ENCODE data around the gene CSNK1D.

CSNK1D gene

DNA sequence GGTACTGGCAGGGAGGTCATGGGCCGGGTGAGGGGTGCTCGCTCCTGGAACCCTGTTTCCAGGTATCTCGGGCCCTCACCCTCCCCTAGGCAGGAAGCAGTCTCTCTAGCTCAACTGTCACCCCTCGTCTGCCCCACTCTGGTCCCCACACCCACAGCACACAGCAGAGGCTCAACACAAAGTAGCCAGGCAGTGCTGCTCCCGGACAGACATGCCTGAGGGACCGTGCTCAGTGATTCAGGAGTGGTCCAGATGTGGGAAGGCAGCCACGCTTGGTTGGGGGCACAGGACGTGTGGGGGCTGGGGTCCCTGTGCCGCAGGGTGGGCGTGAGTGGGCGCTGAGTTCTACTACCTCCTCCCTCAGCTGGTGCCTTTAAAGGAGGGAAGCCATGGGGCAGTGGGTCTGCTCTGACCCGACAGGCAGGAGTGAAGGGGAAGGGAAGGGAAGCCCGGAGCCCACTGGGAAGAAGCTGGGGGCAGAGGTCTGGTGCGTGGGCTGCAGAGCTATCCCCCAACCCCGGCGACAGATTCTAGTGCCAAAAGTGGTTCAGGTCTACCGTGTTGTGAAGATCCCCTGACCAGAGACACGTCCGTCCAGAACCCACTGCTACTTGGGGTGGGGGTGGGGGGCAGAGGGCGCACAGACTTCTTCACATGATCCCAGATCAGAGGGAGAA, 32.9 kb downstream of the CSNK1D start:
- H4K20me1 ChIP-seq (ENCODE audit: insufficient read depth, low read length, poor library complexity, severe bottlenecking): peaks cover 92% of the 10 kb centered on the region
- H3K9ac ChIP-seq (ENCODE audit: low read depth, low read length, poor library complexity, severe bottlenecking): no peak overlapping the region
- no peaks in the 10 kb centered on the region for H3K4me1 ChIP-seq (ENCODE audit: insufficient read depth, low read length, poor library complexity, severe bottlenecking)
- no peaks in the 10 kb centered on the region for H3K9me3 ChIP-seq (ENCODE audit: insufficient read depth, low read depth, low read length)
- H3F3A ChIP-seq (ENCODE audit: low read depth): no peaks in the 10 kb centered on the region
- H2AFZ ChIP-seq (ENCODE audit: low read length): no peak overlapping the region
- peaks cover 64% of the 10 kb centered on the region; the same call in 1 of the 2 replicates for H3K79me2 ChIP-seq (ENCODE audit: insufficient read depth, low read length)
- H3K4me3 ChIP-seq (ENCODE audit: low read length, poor library complexity, severe bottlenecking): no peak overlapping the region
- H3K36me3 ChIP-seq (ENCODE audit: insufficient read depth, low read length): peaks cover 73% of the 10 kb centered on the region; the same call in 1 of the 2 replicates
- no peaks in the 10 kb centered on the region for H3K27me3 ChIP-seq (ENCODE audit: insufficient read depth, low read length, poor library complexity, severe bottlenecking)
- H3K9me2 ChIP-seq (replicated peaks; ENCODE audit: low read depth, low read length): no peaks in the 10 kb centered on the region
- no peak for TF ChIP-seq EZH2phosphoT487 (IDR thresholded peaks at IDR 0.05; ENCODE audit: borderline replicate concordance)
- TF ChIP-seq, protein P1, sequence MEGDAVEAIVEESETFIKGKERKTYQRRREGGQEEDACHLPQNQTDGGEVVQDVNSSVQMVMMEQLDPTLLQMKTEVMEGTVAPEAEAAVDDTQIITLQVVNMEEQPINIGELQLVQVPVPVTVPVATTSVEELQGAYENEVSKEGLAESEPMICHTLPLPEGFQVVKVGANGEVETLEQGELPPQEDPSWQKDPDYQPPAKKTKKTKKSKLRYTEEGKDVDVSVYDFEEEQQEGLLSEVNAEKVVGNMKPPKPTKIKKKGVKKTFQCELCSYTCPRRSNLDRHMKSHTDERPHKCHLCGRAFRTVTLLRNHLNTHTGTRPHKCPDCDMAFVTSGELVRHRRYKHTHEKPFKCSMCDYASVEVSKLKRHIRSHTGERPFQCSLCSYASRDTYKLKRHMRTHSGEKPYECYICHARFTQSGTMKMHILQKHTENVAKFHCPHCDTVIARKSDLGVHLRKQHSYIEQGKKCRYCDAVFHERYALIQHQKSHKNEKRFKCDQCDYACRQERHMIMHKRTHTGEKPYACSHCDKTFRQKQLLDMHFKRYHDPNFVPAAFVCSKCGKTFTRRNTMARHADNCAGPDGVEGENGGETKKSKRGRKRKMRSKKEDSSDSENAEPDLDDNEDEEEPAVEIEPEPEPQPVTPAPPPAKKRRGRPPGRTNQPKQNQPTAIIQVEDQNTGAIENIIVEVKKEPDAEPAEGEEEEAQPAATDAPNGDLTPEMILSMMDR (conservative IDR thresholded peaks at IDR 0.05; ENCODE audit: low read length): no peak
- H3K4me2 ChIP-seq (ENCODE audit: low read depth, low read length, poor library complexity, severe bottlenecking): no peak overlapping the region

DNA sequence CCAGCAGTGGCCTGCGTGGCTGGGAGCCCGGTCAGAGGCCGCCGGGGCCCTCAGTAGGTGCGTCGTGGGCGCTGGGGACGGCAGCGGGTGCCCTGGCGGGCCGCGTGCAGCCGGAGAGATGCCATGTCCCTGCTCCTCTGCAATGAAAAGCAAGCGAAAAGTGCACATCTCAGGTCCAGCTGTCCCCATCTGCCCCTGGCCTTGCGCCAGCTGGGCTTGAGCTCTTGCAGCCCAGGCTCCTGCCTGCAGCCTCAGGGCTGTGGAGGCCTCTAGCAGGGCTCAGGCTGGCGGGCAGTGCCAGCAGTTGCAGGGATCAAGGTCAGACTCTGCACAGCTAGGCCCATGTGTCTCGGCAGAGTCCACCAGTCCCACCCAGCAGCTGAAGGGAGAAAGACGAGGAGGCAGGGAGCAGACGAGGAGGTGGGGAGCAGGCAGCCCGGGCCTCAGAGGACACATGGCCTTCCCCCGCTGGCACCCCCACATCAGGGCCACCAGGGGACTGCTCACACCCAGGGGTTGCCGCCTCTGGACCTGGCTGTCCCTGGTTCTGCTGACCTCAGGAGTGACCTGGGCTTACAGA, 33.5 kb downstream of the CSNK1D start:
- H3K9ac ChIP-seq (ENCODE audit: low read depth, low read length, poor library complexity, severe bottlenecking): no peak overlapping the region
- peaks cover 72% of the 10 kb centered on the region; the same call in 1 of the 2 replicates for H3K36me3 ChIP-seq (ENCODE audit: insufficient read depth, low read length)
- H3K4me1 ChIP-seq (ENCODE audit: insufficient read depth, low read length, poor library complexity, severe bottlenecking): no peaks in the 10 kb centered on the region
- no peaks in the 10 kb centered on the region for H3K9me3 ChIP-seq (ENCODE audit: insufficient read depth, low read depth, low read length)
- H3K79me2 ChIP-seq (ENCODE audit: insufficient read depth, low read length): peaks cover 70% of the 10 kb centered on the region; the same call in 1 of the 2 replicates
- TF ChIP-seq, protein P1 (conservative IDR thresholded peaks at IDR 0.05; ENCODE audit: low read length): no peak
- TF ChIP-seq EZH2phosphoT487 (IDR thresholded peaks at IDR 0.05; ENCODE audit: borderline replicate concordance): no peak
- H2AFZ ChIP-seq (ENCODE audit: low read length): no peak overlapping the region
- peaks cover 92% of the 10 kb centered on the region for H4K20me1 ChIP-seq (ENCODE audit: insufficient read depth, low read length, poor library complexity, severe bottlenecking)
- no peak overlapping the region for H3K4me2 ChIP-seq (ENCODE audit: low read depth, low read length, poor library complexity, severe bottlenecking)
- H3K9me2 ChIP-seq (replicated peaks; ENCODE audit: low read depth, low read length): no peaks in the 10 kb centered on the region
- no peaks in the 10 kb centered on the region for H3K27me3 ChIP-seq (ENCODE audit: insufficient read depth, low read length, poor library complexity, severe bottlenecking)
- H3F3A ChIP-seq (ENCODE audit: low read depth): no peaks in the 10 kb centered on the region
- H3K4me3 ChIP-seq (ENCODE audit: low read length, poor library complexity, severe bottlenecking): no peak overlapping the region

DNA sequence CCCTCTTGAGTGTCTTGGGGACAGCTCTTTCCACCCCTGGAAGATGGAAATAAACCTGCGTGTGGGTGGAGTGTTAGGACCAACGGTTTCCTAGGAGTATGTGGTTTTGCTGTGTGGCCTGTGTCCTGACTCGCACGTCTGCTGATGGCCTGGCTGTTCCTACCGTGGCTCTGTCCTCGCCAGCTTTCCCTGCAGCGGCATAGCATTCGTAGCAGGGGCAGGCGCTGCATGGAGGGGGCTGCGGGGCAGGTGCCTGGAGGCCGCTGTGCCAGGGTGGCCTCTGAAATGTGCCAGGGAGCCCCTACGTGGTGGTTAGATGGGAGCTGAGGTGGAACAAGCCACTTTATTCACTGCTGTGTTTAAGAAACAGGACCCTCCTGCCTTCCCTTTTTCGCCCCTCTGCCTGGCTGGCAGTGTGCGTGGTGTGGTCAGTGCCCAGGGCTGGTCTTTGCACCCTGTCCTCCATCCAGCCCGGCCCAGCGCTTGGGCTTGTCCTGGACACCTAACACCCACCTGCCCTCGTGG, 34.0 kb downstream of the CSNK1D start:
- H3K9me3 ChIP-seq (ENCODE audit: insufficient read depth, low read depth, low read length): no peaks in the 10 kb centered on the region
- H3F3A ChIP-seq (ENCODE audit: low read depth): no peaks in the 10 kb centered on the region
- H3K4me3 ChIP-seq (ENCODE audit: low read length, poor library complexity, severe bottlenecking): no peak overlapping the region
- H3K9ac ChIP-seq (ENCODE audit: low read depth, low read length, poor library complexity, severe bottlenecking): no peak overlapping the region
- no peaks in the 10 kb centered on the region for H3K4me1 ChIP-seq (ENCODE audit: insufficient read depth, low read length, poor library complexity, severe bottlenecking)
- no peaks in the 10 kb centered on the region for H3K27me3 ChIP-seq (ENCODE audit: insufficient read depth, low read length, poor library complexity, severe bottlenecking)
- peaks cover 92% of the 10 kb centered on the region for H4K20me1 ChIP-seq (ENCODE audit: insufficient read depth, low read length, poor library complexity, severe bottlenecking)
- no peaks in the 10 kb centered on the region for H3K9me2 ChIP-seq (replicated peaks; ENCODE audit: low read depth, low read length)
- peaks cover 75% of the 10 kb centered on the region for H3K79me2 ChIP-seq (ENCODE audit: insufficient read depth, low read length)
- H2AFZ ChIP-seq (ENCODE audit: low read length): no peak overlapping the region
- no peak overlapping the region for H3K4me2 ChIP-seq (ENCODE audit: low read depth, low read length, poor library complexity, severe bottlenecking)
- TF ChIP-seq EZH2phosphoT487 (IDR thresholded peaks at IDR 0.05; ENCODE audit: borderline replicate concordance): no peak
- TF ChIP-seq, protein P1 (conservative IDR thresholded peaks at IDR 0.05; ENCODE audit: low read length): no peak
- H3K36me3 ChIP-seq (ENCODE audit: insufficient read depth, low read length): peaks cover 72% of the 10 kb centered on the region; the same call in 1 of the 2 replicates
